Brain microvascular endothelial cell (primary cell): ENCODE measurements around the gene STK38L.

Source experiments
- DNase-seq: peaks from one replicate; pipeline ENCODE4 v3.0.0-alpha.2; 2020
- H3K27ac ChIP-seq: fragments of 250-450 bp; sonication (Bioruptor Pico); 2 replicates; pipeline ENCODE4 v1.5.1; 2020; ENCODE audit warnings: mild to moderate bottlenecking, moderate library complexity
- H3K27me3 ChIP-seq: fragments of 250-450 bp; sonication (Bioruptor Pico); replicated peaks from 2 replicates; pipeline ENCODE4 v1.5.1; 2020; ENCODE audit warnings: mild to moderate bottlenecking
- H3K36me3 ChIP-seq: fragments of 250-450 bp; sonication (Bioruptor Pico); replicated peaks from 2 replicates; pipeline ENCODE4 v1.5.1; 2020; ENCODE audit warnings: mild to moderate bottlenecking
- H3K4me3 ChIP-seq: 2 replicates; pipeline ENCODE4 v1.5.1; 2011; ENCODE audit warnings: low read depth, mild to moderate bottlenecking, control low read depth, low read length, moderate library complexity
- CTCF ChIP-seq: IDR thresholded peaks from 2 replicates; pipeline ENCODE4 v1.5.1; 2011; ENCODE audit warnings: low read depth, mild to moderate bottlenecking, moderate library complexity, low read length, control low read depth, inconsistent platforms; ENCODE audit errors: missing control alignments
- in situ Hi-C: cut with HindIII; loops from 2 replicates; pipeline ENCODE4 v1.10.0; 2017; ENCODE audit warnings: low sequenced_read_pairs, low pct_ligation_motif_present

STK38L gene

GRCh38 chr12:27316947-27317346 is 72.9 kb downstream of the STK38L start:
- no peak for DNase-seq

GRCh38 chr12:27319409-27319808 is 75.3 kb downstream of the STK38L start:
- DNase-seq, result no peak
- in situ Hi-C loops, result no loop called here
- H3K36me3 ChIP-seq, result peaks cover 40% of the 10 kb centered on the region
- no peak overlapping the region for H3K27ac ChIP-seq
- H3K27me3 ChIP-seq, result no peaks in the 10 kb centered on the region
- no peak overlapping the region for H3K4me3 ChIP-seq
- no peak for TF ChIP-seq CTCF

More at GRCh38 chr12:27316947-27317346, 72.9 kb downstream of the STK38L start:
- in situ Hi-C loops, result no loop called here
- Histone ChIP-seq H3K4me3 (no peak overlapping the region), H3K27me3 (no peaks in the 10 kb centered on the region), H3K27ac (no peak overlapping the region), H3K36me3 (peaks cover 34% of the 10 kb centered on the region)
- no peak for TF ChIP-seq CTCF

GRCh38 chr12:27319848-27320247 is 75.8 kb downstream of the STK38L start:
- TF ChIP-seq CTCF, result no peak
- Histone ChIP-seq H3K27me3 (no peaks in the 10 kb centered on the region), H3K36me3 (peaks cover 38% of the 10 kb centered on the region), H3K4me3 (no peak overlapping the region), H3K27ac (no peak overlapping the region)
- DNase-seq, result no peak
- in situ Hi-C loops, result no loop called here

- Histone ChIP-seq H3K27ac (no peak overlapping the region), H3K36me3 (peaks cover 20% of the 10 kb centered on the region), H3K4me3 (no peak overlapping the region), H3K27me3 (no peaks in the 10 kb centered on the region)
- in situ Hi-C loops, result no loop called here
- DNase-seq, result no peak
- no peak for TF ChIP-seq CTCF
Observed at GRCh38 chr12:27324530-27324929, 80.4 kb downstream of the STK38L start.

GRCh38 chr12:27330846-27331245 is 86.8 kb downstream of the STK38L start:
- in situ Hi-C loops, result no loop called here
- Histone ChIP-seq H3K36me3 (peaks cover 4% of the 10 kb centered on the region), H3K27ac (peak overlapping the region; percentile 6), H3K27me3 (no peaks in the 10 kb centered on the region), H3K4me3 (no peak overlapping the region)
- no peak for TF ChIP-seq CTCF
- DNase-seq, result no peak

GRCh38 chr12:27331291-27331926 is 87.3 kb downstream of the STK38L start:
- no peak overlapping the region for H3K4me3 ChIP-seq
- in situ Hi-C loops, result no loop called here
- TF ChIP-seq CTCF, result no peak
- peaks cover 4% of the 10 kb centered on the region for H3K36me3 ChIP-seq
- peak; percentile 89 for DNase-seq
- H3K27ac ChIP-seq, result peak overlapping the region; percentile 26
- H3K27me3 ChIP-seq, result no peaks in the 10 kb centered on the region
